GM19328 (cell line): Measurements from ENCODE around the gene CLDN14.

Experiments
- ATAC-seq: cut with Tn5 transposase; IDR thresholded peaks from one replicate; pipeline ENCODE4 v1.9.1; 2021; ENCODE audit warnings: mild to moderate bottlenecking, moderate library complexity; ENCODE audit not compliant: unreplicated experiment

The CLDN14 gene

GRCh38 chr21:36479415-36480402 is at the start of gene CLDN14:
CLDN14 (minus strand) TSS chr21:36480122; CDS start chr21:36461695, 18,427 bp downstream.
- ATAC-seq: no peak

- no peak for ATAC-seq
These were observed 48.8 kb upstream of the CLDN14 start for GRCh38 chr21:36528716-36529115.

GRCh38 chr21:36527317-36527716 is 47.4 kb upstream of the CLDN14 start:
- no peak for ATAC-seq

GRCh38 chr21:36526104-36526503 is 46.2 kb upstream of the CLDN14 start:
- no peak for ATAC-seq

GRCh38 chr21:36524477-36524876 is 44.6 kb upstream of the CLDN14 start:
- no peak for ATAC-seq

- no peak for ATAC-seq
These were observed 42.4 kb upstream of the CLDN14 start for GRCh38 chr21:36522219-36522808.

- ATAC-seq: no peak
These were observed 39.1 kb upstream of the CLDN14 start for GRCh38 chr21:36518883-36519492.

- no peak for ATAC-seq
These were observed 37.6 kb upstream of the CLDN14 start for GRCh38 chr21:36517366-36518075.

GRCh38 chr21:36516281-36516680 is 36.4 kb upstream of the CLDN14 start:
- ATAC-seq: no peak

GRCh38 chr21:36513430-36513829 is 33.5 kb upstream of the CLDN14 start:
- ATAC-seq: no peak

GRCh38 chr21:36512971-36513370 is 33.0 kb upstream of the CLDN14 start:
- ATAC-seq: no peak

- no peak for ATAC-seq
These were observed 31.7 kb upstream of the CLDN14 start for GRCh38 chr21:36511484-36512220.

- no peak for ATAC-seq
These were observed 31.0 kb upstream of the CLDN14 start for GRCh38 chr21:36510911-36511310.

GRCh38 chr21:36509973-36510664 is 30.2 kb upstream of the CLDN14 start:
- ATAC-seq: no peak

- no peak for ATAC-seq
These were observed 29.0 kb upstream of the CLDN14 start for GRCh38 chr21:36508948-36509347.

GRCh38 chr21:36507397-36508018 is 27.6 kb upstream of the CLDN14 start:
- no peak for ATAC-seq

GRCh38 chr21:36506482-36506881 is 26.6 kb upstream of the CLDN14 start:
- no peak for ATAC-seq

GRCh38 chr21:36504067-36505058 is 24.4 kb upstream of the CLDN14 start:
- ATAC-seq: no peak
